GM18526 (cell line): ENCODE results near the gene NATD1.

Experiments used
- POLR2A ChIP-seq: IDR thresholded peaks from 3 replicates; pipeline ENCODE4 v1.6.1; 2011; ENCODE audit not compliant: insufficient read length; ENCODE audit errors: extremely low read depth

The NATD1 gene

GRCh38 chr17:21294321-21295035 lies 41.3 kb upstream of the NATD1 start:
- no peak for TF ChIP-seq POLR2A

GRCh38 chr17:21293831-21294210 lies 40.6 kb upstream of the NATD1 start:
- TF ChIP-seq POLR2A, result no peak

- TF ChIP-seq POLR2A, result no peak
Observed at GRCh38 chr17:21292867-21293830, 39.9 kb upstream of the NATD1 start.

GRCh38 chr17:21291862-21292261 lies 38.7 kb upstream of the NATD1 start:
- no peak for TF ChIP-seq POLR2A

GRCh38 chr17:21291357-21291756 lies 38.1 kb upstream of the NATD1 start:
- no peak for TF ChIP-seq POLR2A

GRCh38 chr17:21289902-21290571 lies 36.8 kb upstream of the NATD1 start:
- TF ChIP-seq POLR2A, result no peak

- no peak for TF ChIP-seq POLR2A
Observed at GRCh38 chr17:21289175-21289901, 36.1 kb upstream of the NATD1 start.

- TF ChIP-seq POLR2A, result no peak
Observed at GRCh38 chr17:21288571-21289017, 35.4 kb upstream of the NATD1 start.

- peak; percentile 70 for TF ChIP-seq POLR2A
Observed at GRCh38 chr17:21287703-21288449, 34.7 kb upstream of the NATD1 start.

- TF ChIP-seq POLR2A, result no peak
Observed at GRCh38 chr17:21286909-21287702, 33.9 kb upstream of the NATD1 start.

GRCh38 chr17:21286066-21286770 lies 33.0 kb upstream of the NATD1 start:
- no peak for TF ChIP-seq POLR2A

GRCh38 chr17:21285164-21286065 lies 32.2 kb upstream of the NATD1 start:
- no peak for TF ChIP-seq POLR2A
